GM19239 (cell line): Measurements from ENCODE around the gene MYCT1.
"Not testable (repeated sequence)": the region's sequence is repeated elsewhere in the genome, so short reads cannot be mapped to it uniquely, and the experiment has no call there.

Source experiments
- DNase-seq: peaks from one replicate; pipeline ENCODE4 v3.0.0; 2011; ENCODE audit warnings: low spot score; ENCODE audit not compliant: insufficient read length
- FAIRE-seq: peaks from 2 replicates; lab custom pipeline; 2011; peaks lifted over from hg19 to GRCh38; lab: Jason Lieb, UNC

The MYCT1 gene, protein sequence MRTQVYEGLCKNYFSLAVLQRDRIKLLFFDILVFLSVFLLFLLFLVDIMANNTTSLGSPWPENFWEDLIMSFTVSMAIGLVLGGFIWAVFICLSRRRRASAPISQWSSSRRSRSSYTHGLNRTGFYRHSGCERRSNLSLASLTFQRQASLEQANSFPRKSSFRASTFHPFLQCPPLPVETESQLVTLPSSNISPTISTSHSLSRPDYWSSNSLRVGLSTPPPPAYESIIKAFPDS

DNA sequence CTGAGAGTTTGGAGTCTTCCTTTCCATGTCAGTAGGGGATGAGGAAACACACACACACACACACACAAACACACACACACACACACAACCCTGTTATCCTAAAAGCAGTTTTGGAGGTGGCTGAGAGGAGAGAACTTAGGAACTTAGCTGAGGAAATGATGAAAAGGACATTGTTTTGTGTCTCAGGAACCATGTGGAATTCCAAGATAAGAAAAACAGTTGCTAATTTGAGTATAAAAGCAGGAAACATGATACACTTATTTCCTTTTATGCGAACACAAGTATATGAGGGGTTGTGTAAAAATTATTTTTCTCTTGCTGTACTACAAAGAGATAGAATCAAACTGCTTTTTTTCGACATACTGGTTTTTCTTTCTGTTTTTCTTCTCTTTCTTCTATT lies at the start of gene MYCT1:
Gene MYCT1 (plus strand): TSS at position 264 of the 400 bp plus-strand sequence. CDS start 6 bp downstream, at position 270.
- no peak for DNase-seq
- no peak for FAIRE-seq

DNA sequence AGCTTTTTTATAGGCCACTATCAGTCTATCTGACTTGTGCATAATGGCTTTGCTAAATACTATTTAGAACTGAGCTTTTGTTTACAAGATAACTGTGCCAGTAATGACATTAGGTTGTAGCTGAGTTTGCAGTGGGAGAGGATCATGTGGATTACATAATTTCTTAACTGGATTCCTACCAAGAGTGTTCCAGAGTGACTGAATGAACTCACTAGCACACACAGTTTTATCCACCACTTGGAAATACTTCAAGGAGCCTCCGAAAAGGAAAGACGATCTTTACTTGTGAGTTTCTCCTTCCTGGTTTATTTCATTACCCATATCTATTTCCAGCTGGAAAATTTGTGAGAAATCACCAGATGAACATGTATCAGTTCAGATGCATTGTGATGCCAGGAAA lies 49.6 kb upstream of the MYCT1 start:
- DNase-seq = no peak
- FAIRE-seq = no peak

DNA sequence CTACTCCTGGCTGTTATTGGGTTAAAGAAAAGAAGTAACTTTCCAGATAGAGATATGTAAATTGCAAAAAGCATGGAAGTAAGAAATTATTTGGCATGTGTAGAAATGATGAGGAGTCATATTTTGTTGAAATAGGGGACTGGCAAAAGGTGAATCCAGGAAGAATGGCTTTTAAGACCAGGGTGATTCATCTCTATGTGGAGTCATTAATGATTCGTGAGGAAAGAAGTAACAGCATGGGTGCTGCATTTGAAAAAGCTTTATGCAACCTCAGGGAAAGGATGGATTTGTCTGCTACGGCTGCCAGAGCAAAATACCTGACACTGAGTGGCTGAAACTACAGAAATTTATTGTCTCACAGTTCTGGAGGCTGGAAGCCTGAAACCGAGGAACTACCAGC lies 45.7 kb upstream of the MYCT1 start:
- DNase-seq (no peak), FAIRE-seq (no peak)

DNA sequence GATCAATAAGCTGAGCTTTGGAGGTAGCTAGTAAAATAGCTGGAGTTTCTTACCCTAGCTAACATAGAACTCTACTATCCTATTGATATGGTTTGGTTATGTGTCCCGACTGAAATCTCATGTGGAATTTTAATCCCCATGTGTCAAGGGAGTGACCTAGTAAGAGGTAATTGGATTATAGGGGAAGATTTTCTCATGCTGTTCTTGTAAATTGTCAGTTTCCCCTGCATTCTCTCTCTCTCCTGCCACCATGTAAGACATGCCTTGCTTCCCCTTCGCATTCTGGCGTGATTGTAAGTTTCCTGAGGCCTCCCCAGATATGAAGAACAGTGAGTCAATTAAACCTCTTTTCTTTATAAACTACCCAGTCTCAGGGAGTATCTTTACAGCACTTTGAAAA lies 35.9 kb upstream of the MYCT1 start:
- no peak for DNase-seq
- FAIRE-seq = no peak

DNA sequence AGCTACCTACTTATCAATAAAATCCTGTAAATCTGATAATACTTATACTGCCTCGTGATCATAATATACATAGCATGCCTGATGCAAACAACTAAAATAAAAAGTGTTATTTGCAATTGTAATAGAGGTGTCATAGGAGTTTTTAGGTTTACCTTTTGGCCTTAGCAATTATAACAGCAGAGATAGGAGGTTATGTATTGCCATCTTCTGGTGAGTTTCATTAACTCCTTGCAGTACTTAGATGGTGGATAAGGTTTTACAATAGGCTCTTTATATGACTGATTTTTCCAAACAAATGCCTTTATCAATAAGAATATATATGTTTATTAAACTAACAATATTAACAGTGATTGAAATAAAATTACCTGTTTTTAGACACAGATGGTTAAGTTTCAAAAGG lies 27.8 kb upstream of the MYCT1 start:
- FAIRE-seq (no peak), DNase-seq (no peak)

DNA sequence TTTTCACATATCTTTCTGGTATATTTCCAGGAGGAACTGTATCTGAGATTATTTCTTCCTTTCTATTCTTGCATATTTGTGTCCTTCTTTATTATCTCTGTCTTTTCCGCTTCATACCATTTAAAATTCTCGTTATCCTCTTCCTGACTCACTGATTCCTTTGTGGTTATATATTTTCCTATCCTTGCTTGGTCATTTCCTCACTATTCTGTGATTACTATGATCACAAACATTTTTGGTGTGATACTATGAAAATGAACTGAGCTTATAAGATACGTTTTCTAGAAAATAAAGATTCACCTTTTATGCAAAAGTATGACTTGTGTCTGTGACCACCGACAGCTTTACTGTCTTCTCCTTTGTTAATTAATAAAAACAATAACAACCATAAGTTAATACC lies 26.5 kb upstream of the MYCT1 start:
- no peak for DNase-seq
- no peak for FAIRE-seq

DNA sequence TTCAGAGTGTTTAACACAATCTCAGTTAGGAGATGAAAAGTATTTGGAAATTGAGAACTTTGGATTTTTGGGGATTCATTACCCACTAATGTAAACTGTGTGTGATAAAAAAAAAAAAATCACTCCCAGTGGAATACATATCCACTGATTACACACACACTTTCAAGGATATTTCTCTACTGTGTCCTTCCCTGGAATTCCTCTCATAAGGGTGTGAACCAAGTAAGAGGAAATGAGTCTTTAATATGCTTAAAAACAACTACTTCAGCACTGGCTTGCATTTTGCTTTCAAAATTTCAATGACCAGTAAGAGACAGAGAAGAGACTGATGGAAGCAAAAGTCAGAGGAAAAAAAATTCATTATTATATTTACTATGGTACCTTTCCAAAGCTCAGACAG lies 24.5 kb upstream of the MYCT1 start:
- no peak for FAIRE-seq
- no peak for DNase-seq

DNA sequence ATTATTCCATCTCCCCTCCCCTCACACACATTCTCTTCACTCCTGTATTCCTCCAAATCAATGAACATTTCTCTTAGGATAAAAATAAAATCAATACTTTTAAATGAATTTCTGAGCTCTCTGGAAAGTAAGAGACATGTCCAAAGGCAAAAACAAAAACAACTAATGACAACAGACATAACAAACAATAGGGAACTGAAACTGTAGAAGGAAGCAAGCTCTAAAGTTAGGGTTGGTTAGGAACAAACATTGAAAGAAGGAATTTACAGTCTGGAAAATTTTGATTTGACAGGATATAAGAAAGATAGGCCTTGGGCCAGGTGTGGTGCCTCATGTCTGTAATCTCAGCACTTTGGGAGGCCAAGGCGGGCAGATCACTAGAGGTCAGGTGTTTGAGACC lies 17.5 kb upstream of the MYCT1 start:
- DNase-seq = no peak
- FAIRE-seq = no peak

DNA sequence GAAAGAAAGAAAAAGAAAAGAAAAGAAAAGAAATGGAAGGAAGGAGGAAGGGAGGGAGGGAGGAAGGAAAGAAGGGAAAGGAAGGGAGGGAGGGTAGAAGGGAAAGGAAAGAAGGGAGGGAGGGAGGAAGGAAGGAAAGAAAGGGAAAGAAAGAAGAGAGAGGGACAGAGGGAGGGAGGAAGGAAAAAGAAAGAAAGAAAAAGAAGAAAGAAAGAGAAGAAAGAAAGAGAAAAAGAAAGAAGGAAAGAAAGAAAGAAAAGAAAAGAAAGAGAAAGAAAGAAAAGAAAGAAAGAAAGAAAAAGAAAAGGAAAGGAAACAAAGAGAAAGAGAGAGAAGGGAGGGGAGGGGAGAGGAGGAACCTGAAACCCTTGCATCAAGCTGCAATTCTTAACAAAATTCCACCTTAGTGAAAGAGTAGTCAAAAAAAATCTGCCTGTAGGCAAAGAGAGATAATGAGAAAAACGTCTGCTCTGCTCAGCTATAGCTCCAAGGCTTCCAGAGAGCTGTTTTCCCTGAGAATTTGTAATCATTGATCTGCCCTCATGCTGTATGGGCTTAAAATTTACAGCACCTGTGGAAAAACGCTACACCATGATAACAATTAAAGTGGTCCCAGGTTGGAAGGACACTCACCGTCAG lies 16.7 kb upstream of the MYCT1 start:
- FAIRE-seq (no peak), DNase-seq (no peak)

DNA sequence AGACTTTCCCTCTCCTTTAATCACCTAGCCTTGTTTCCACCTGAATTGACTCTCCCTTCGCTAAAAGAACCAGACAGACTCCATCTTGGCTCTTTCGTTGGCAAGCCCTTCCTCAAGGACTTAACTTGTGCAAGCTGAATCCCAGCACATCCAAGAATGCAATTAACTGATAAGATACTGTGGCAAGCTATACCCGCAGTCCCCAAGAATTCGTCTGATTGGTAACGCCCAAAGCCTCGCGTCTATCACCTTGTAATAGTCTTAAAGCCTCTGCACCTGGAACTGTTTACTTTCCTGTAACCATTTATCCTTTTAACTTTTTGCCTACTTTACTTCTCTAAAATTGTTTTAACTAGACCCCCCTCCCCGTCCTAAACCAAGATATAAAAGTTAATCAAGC lies 15.6 kb upstream of the MYCT1 start:
- no peak for FAIRE-seq
- DNase-seq = no peak

DNA sequence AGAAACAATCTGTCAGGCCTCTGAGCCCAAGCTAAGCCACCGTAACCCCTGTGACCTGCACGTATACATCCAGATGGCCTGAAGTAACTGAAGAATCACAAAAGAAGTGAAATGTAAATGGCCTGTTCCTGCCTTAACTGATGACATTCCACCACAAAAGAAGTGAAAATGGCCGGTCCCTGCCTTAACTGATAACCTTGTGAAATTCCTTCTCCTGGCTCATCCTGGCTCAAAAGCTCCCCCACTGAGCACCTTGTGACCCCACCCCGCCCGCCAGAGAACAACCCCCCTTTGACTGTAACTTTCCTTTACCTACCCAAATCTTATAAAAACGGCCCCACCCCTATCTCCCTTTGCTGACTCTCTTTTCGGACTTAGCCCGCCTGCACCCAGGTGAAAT lies 14.8 kb upstream of the MYCT1 start:
- DNase-seq, FAIRE-seq: not testable (repeated sequence)

DNA sequence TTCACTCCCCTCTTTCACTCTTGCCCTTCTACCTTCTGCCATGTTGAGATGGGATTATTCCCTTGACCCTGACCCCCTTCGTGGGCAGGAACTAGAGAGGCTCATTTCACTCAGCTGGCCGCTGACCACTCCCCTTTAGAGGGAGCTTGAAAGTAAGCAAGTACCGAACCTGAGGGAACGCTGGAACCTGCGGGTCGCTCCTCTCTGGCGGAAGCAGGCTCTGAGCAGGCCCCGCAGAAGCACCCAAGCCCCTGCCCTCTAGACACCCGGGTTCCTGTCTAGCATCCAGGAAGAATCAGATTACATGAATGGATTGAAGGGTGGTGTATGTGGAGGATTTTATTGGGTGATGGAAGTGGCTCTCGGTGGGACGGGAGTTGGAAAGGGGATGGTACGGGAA lies 11.9 kb upstream of the MYCT1 start:
- FAIRE-seq (no peak), DNase-seq (no peak)

DNA sequence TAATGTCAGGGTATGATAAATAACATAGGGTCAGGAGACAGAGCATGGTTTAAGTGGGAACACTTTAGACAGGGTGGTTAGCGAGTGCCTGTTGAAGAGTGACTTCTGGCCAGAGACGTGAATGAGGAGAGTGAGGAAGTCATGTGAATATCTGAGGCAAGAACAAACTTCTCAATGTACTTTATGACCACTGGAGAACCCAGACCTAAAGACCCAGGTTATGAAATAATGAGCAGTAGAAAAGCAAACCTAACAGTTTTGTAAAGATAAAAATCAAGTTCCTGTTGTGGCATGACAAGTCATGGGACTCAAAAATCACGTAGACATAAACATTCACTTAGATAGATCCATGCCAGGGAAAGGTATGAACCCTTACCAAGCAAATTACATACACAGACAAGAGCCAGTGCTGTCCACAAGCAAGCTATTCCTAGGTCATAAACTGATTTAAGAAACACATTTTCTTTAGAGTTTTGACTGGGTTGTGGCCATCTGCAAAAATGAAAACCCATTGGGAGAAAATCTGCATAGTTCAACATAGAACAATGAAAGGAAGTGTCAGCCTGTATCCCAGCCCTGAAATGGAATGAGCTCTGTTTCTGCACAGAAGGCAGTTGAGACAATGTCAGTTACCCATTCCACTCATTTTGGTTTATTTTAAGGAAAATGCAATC lies 2.2 kb upstream of the MYCT1 start:
- FAIRE-seq (no peak), DNase-seq (no peak)

DNA sequence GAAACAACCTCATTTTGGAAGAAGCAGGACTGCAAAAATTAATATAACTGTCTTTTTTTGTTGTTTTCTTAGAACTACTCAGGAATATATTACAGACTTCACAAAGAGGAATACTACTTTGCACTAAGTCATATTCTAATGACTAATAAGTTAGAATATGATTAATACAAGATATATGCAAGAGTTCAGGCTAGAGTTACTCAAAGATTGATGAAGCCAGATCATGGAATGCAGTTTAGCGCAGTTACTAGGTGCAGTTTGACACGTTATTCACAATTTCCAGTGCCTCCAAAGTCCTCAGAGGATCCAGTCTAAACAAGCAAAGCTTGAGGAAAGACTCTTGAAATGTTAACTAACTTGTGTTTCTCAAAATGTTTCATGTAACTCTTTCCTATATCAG lies 1.2 kb upstream of the MYCT1 start:
- no peak for DNase-seq
- no peak for FAIRE-seq

DNA sequence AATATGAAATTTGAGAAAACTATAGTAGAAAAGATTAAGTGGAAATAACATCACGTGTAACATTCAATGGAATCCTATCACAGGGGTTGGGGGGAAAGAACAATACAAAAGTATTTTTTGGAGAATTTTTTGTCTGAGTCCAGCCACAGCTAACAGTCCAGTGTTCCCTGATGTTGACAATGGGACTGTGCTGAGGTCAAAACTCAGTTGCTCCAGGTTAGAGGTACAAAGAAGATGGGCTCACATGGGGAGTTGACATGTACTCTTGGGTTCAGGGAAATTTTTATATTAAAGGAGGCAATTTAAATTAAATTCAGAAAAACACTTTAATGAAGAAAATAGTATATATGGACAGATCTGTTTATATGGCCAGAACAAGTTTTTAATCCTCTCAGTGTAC lies 995 bp downstream of the MYCT1 start:
- FAIRE-seq (no peak), DNase-seq (no peak)

DNA sequence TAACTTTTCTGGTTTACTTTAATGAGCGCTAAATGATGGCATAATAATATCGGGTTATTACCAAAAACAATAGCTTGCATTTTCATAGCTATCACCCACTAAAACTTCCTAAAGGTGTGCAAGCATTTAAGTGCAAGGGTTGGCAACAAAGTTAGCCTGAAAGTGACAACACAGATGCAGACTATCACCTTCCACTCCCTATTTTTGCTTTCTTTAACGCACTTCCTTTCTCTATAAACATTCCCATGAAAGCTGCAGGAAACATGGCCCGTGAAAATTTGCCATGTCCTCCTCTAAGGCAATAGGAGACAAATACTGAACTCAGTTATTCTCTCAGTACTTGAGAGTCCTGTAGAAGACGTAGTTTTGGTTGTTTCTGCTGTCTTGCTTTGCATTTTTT lies 2.7 kb downstream of the MYCT1 start:
- FAIRE-seq (no peak), DNase-seq (no peak)

DNA sequence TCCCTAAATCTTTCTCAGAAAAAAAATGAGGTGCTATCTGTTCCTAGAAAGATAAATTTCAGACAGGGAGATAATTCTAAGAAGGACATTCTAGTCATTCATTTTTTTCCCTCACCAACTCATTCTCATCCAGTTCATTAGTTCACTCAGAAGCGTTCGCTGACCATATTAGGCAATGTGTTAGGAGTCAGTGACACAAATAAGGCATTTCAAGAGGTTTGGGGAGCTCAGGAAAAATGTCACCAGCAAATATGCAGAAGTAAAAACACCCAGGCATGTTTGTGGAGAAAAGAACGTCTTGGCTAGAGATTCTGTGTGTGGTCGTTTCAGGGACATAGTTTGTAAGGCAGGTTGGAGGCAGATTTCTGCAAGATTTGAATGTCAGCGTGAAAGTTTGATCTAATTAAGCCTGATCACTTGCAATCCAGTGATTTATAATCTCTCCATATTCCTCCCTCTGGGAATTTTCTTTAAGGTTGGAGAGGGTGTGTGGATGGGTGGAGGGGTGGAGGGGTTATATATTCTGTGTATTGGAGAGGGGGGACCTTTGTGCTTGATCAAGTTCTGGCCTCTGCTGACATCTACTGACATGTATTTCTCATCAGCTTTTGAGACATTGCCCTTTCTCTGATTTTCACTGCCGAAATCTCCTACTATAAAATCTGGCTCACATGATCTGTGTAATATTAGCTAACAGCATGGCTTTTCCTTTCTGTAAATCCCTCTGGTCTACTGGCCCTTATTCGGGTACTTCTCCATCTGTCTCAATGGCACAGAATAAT lies 3.6 kb downstream of the MYCT1 start:
- DNase-seq (no peak), FAIRE-seq (no peak)

DNA sequence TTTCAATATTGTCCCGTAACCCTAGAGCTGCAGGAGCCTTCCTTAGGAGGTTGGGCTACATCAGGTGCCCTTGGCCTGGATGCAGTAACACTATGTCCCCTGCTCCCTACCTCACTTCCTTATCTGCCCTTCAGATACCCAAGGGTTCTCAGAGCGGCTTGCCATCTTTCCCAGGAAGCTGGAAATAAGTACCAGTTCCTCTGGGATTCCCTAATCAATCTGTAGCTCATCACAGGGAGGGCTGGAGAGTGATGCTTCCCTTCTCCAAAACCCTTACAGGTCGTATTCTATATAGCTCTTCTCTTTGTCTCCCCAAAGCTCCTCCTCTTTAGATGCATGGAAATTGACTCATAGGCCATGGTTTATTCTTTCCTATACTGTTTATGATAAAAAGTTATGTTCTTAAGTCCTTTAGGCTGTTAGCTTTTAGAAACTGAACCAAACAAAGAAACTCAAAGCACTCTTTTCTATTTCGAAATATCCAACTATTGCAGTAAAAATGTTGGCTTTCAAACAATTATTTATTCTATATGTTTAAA lies 4.2 kb downstream of the MYCT1 start:
- DNase-seq (no peak), FAIRE-seq (no peak)

DNA sequence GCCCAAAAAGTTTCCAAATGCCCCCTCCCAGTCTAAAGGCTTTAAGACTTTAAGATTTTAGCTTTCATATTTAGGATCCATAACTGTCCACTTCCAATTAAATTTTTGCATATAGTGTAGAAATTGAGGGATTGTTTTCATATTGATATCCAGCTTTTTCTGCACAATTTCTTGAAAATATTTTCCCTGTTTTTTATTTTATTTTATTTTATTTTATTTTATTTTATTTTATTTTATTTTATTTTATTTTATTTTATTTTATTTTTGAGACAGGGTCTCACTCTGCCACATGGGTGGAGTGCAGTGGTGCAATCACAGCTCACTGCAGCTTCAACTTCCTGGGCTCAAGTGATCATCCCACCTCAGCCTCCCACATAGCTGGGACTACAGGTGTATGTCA lies 6.1 kb downstream of the MYCT1 start:
- not testable (repeated sequence) for FAIRE-seq, DNase-seq

DNA sequence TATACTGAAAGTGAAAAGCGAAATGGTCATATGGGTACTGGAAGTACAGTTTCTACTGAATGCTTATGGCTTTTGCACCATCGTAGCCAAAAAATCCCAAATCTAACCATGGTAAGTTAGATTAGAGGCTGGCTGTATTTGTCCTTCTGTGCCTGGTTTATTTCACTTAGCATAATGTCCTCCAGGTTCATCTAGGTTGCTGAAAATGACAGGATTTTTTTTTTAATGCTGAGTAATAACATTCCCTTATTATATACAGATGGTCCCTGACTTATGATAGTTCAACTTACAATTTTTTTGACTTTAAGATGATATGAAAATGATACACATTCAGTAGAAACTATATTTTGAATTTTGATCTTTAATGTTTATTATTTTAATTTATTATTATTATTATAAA lies 7.6 kb downstream of the MYCT1 start:
- DNase-seq (no peak), FAIRE-seq (no peak)

DNA sequence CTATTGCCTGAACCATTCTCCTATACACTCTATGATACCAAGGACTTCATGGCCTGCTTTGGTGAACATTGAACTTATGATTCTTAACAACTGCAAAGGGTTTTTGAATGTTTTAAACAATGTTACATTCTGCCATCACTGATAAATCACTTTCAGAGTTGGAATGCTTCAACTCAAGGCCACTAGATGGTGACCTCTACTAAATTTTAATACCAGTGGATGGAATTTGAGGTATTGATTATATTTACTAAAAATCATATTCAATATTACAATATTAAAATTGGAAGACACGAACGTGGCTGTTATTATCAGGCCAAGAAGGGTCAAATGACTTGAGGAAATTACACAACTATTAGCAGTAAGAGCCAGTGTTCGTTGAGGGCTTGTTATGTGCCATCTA lies 18.6 kb downstream of the MYCT1 start:
- DNase-seq = no peak
- no peak for FAIRE-seq
